K562 (cell line): ENCODE data around the gene DCAF11. TPM values are rescaled to one million over a fixed set of nuclear protein-coding genes. Genes with fewer than 3 reads are reported as not detected.
A peak's percentile ranks its signal among the peaks of the same experiment; 100 is the strongest.

ENCODE experiments used
- ATAC-seq: fragments of 200-7000 bp; cut with Tn5 transposase; 3 replicates; pipeline ENCODE4 v1.9.1; 2020; ENCODE audit warnings: moderate library complexity
- BruUV-seq: library from RNA; stranded (reverse); fragments of 400-500 nt; replicated peaks from 2 replicates; lab custom pipeline; 2021; lab: Mats Ljungman, UMichigan
- CTCF ChIA-PET: fragments of 300-600 bp; formaldehyde crosslinking; extraction: SDS; loops from one replicate; lab custom pipeline; 2021; ENCODE audit warnings: low intra/inter-chr PET ratio; lab: Yijun Ruan, JAX
- POLR2A ChIA-PET: fragments of 300-600, 350-650 bp; sonication (Branson Sonifier 250); formaldehyde crosslinking; extraction: SDS; loops from one replicate; lab custom pipeline; 2021; ENCODE audit warnings: antibody characterized with exemption, inconsistent platforms; lab: Yijun Ruan, JAX
- DNase-seq, 4 experiments: peaks; one replicate each; pipeline versions ENCODE4 v3.0.0 to v3.0.0-alpha.2; 2011 to 2018; ENCODE audit warnings: low spot score in 3 of 4, mixed read lengths in 3 of 4; ENCODE audit errors: extremely low read depth in 1 of 4
- FAIRE-seq: peaks from 2 replicates; lab custom pipeline; 2011; peaks lifted over from hg19 to GRCh38; lab: Jason Lieb, UNC
- H2AFZ ChIP-seq: 2 replicates; pipeline ENCODE4 v1.6.0; 2011; ENCODE audit warnings: low read depth, low read length, control low read depth, inconsistent platforms
- H3K27ac ChIP-seq: fragments of 200-600 bp; 3 replicates; pipeline ENCODE4 v1.8.0; 2011; ENCODE audit warnings: low read depth, mild to moderate bottlenecking, control low read depth, inconsistent platforms, low read length, moderate library complexity, mixed read lengths; ENCODE audit errors: extremely low read depth
- H3K27me3 ChIP-seq, 2 experiments: fragments of 300-600 bp in 1 of 2; 2 replicates in 1 of 2; 3 replicates in 1 of 2; pipeline versions ENCODE4 v1.6.0 to v1.8.0; 2011; ENCODE audit warnings: inconsistent platforms in 2 of 2, low read length in 2 of 2, mild to moderate bottlenecking in 1 of 2, mixed read lengths in 1 of 2, moderate library complexity in 1 of 2; ENCODE audit not compliant: control insufficient read depth in 2 of 2, insufficient read depth in 2 of 2
- H3K36me3 ChIP-seq: fragments of 300-600 bp; 3 replicates; pipeline ENCODE4 v1.8.0; 2011; ENCODE audit warnings: mild to moderate bottlenecking, low read length, inconsistent platforms; ENCODE audit not compliant: control insufficient read depth, insufficient read depth
- H3K4me1 ChIP-seq, 2 experiments: fragments of 200-600 bp in 1 of 2; replicated peaks in 1 of 2; 2 replicates in 1 of 2; 3 replicates in 1 of 2; pipeline versions ENCODE4 v1.5.1 to v1.8.0; 2011; ENCODE audit warnings: inconsistent platforms in 2 of 2, low read length in 2 of 2, mild to moderate bottlenecking in 1 of 2, mixed read lengths in 1 of 2, moderate library complexity in 1 of 2; ENCODE audit not compliant: control insufficient read depth in 2 of 2, insufficient read depth in 2 of 2
- H3K4me2 ChIP-seq: 2 replicates; pipeline ENCODE4 v1.6.1; 2011; ENCODE audit warnings: low read length, control low read depth, inconsistent platforms, mixed read lengths; ENCODE audit not compliant: insufficient read depth
- H3K4me3 ChIP-seq: fragments of 200-600 bp; sonication (generic), shearing (Covaris generic); 2 replicates; pipeline ENCODE4 v1.5.1; 2016; ENCODE audit warnings: control low read depth, inconsistent platforms
- H3K79me2 ChIP-seq: fragments of 200-600 bp; 3 replicates; pipeline ENCODE4 v1.8.0; 2011; ENCODE audit warnings: low read length, inconsistent platforms; ENCODE audit not compliant: control insufficient read depth, insufficient read depth
- H3K9ac ChIP-seq, 2 experiments: 2 replicates each; pipeline versions ENCODE4 v1.6.0 to v1.6.1; 2011; ENCODE audit warnings: low read depth in 2 of 2, low read length in 2 of 2, control low read depth in 1 of 2, inconsistent platforms in 1 of 2, mild to moderate bottlenecking in 1 of 2, mixed read lengths in 1 of 2; ENCODE audit not compliant: insufficient read depth in 1 of 2
- H3K9me1 ChIP-seq: one replicate; pipeline ENCODE4 v1.6.0; 2011; ENCODE audit warnings: inconsistent platforms, mild to moderate bottlenecking, low read length, moderate library complexity; ENCODE audit not compliant: control insufficient read depth, insufficient read depth
- H3K9me3 ChIP-seq: replicated peaks from 2 replicates; pipeline ENCODE4 v1.5.1; 2011; ENCODE audit warnings: low read depth, low read length, inconsistent platforms; ENCODE audit not compliant: control insufficient read depth, insufficient read depth
- H4K20me1 ChIP-seq: replicated peaks from 2 replicates; pipeline ENCODE4 v1.6.1; 2011; ENCODE audit warnings: low read length, inconsistent platforms, mixed read lengths; ENCODE audit not compliant: control insufficient read depth, insufficient read depth
- ATF2 ChIP-seq: sonication (generic); formaldehyde crosslinking; IDR thresholded peaks from 2 replicates; pipeline ENCODE4 v1.8.1; 2022; ENCODE audit warnings: missing genetic modification reagents
- MAX ChIP-seq: sonication (generic); formaldehyde crosslinking; IDR thresholded peaks from 2 replicates; pipeline ENCODE4 v1.9.0; 2022; ENCODE audit warnings: mild to moderate bottlenecking, missing genetic modification reagents
- MCM3 ChIP-seq: fragments of 450-650 bp; IDR thresholded peaks from 2 replicates; pipeline ENCODE4 v1.6.1; 2016
- MLX ChIP-seq, 2 experiments: fragments of 450-650 bp in 1 of 2; sonication (generic) in 1 of 2; formaldehyde crosslinking; conservative IDR thresholded peaks; 2 replicates each; pipeline versions ENCODE4 v1.4.0 to v1.8.1; 2020 to 2022; ENCODE audit warnings: mild to moderate bottlenecking in 1 of 2, missing genetic modification reagents in 1 of 2
- NONO ChIP-seq, 2 experiments: fragments of 200-400 bp in 1 of 2; fragments of 450-650 bp in 1 of 2; formaldehyde crosslinking in 1 of 2; IDR thresholded peaks; 2 replicates each; pipeline ENCODE4 v1.6.1; 2017; ENCODE audit warnings: low read depth in 2 of 2, mild to moderate bottlenecking in 2 of 2, moderate library complexity in 2 of 2, low read length in 1 of 2
- SMAD1 ChIP-seq: fragments of 150-350 bp; IDR thresholded peaks from 2 replicates; pipeline ENCODE4 v1.6.1; 2014; ENCODE audit warnings: low read length, low read depth; ENCODE audit not compliant: partially characterized antibody
- SMARCC2 ChIP-seq: fragments of 450-650 bp; IDR thresholded peaks from 2 replicates; pipeline ENCODE4 v1.6.1; 2017; ENCODE audit warnings: antibody characterized with exemption, moderate library complexity, mild to moderate bottlenecking, low read depth
- TFAP4 ChIP-seq: sonication (generic); formaldehyde crosslinking; IDR thresholded peaks from 2 replicates; pipeline ENCODE4 v1.8.0; 2022; ENCODE audit warnings: missing genetic modification reagents, mild to moderate bottlenecking, moderate library complexity, borderline replicate concordance
- YBX1 ChIP-seq: fragments of 450-650 bp; IDR thresholded peaks from 2 replicates; pipeline ENCODE4 v1.7.1; 2016; ENCODE audit warnings: mild to moderate bottlenecking
- ZNF146 ChIP-seq: IDR thresholded peaks from one replicate; pipeline ENCODE4 v1.6.1; 2018; ENCODE audit warnings: missing compliant biosample characterization; ENCODE audit not compliant: unreplicated experiment
- ZNF282 ChIP-seq: sonication (generic); formaldehyde crosslinking; IDR thresholded peaks from 2 replicates; pipeline ENCODE4 v1.8.1; 2023; ENCODE audit warnings: missing genetic modification reagents
- ZNF444 ChIP-seq: fragments of 250-450 bp; sonication (Bioruptor Pico); IDR thresholded peaks from 2 replicates; pipeline ENCODE4 v1.4.0; 2020; ENCODE audit warnings: mild to moderate bottlenecking, moderate library complexity
- ZNF445 ChIP-seq: fragments of 250-450 bp; sonication (Bioruptor Pico); IDR thresholded peaks from 2 replicates; pipeline ENCODE4 v1.4.0; 2020; ENCODE audit warnings: low read depth, mild to moderate bottlenecking, moderate library complexity
- ZNF668 ChIP-seq: fragments of 250-450 bp; sonication (Bioruptor Pico); IDR thresholded peaks from 2 replicates; pipeline ENCODE4 v1.8.0; 2022; ENCODE audit warnings: mild to moderate bottlenecking, inconsistent platforms
- ZSCAN29 ChIP-seq: fragments of 450-650 bp; IDR thresholded peaks from 2 replicates; pipeline ENCODE4 v1.6.1; 2017
- WGBS: fragments of 100-300 bp; shearing (Covaris generic); methylation state at CpG from one replicate; pipeline ENCODE4 v1.1.6; 2016; ENCODE audit warnings: low coverage, mixed read lengths; ENCODE audit not compliant: insufficient coverage; ENCODE audit errors: missing lambda C conversion rate; 5-methylcytosine and 5-hydroxymethylcytosine counted together
- in situ Hi-C: fragments of 300-500 bp; cut with MboI; formaldehyde crosslinking; loops from 4 replicates; pipeline ENCODE4 v1.15.0; 2018; ENCODE audit warnings: inconsistent platforms, mixed read lengths
- intact Hi-C: fragments of 100-400 bp; cut with micrococcal nuclease; formaldehyde crosslinking; loops from 2 replicates; pipeline ENCODE4 v1.14.2; 2022
- polyA plus RNA-seq, 8 experiments: library from polyadenylated mRNA; depleted of rRNA in 4 of 8; stranded (reverse) in 5 of 8; unstranded in 3 of 8; fragments of >200 nt; fragmentation: Nextera tagmentation in 2 of 8; fragmentation: Illumina TruSeq in 1 of 8; extraction: Ambion mirVana in 2 of 8; extraction: Trizol in 1 of 8; gene quantifications; 2 replicates each; pipeline versions ENCODE4 v1.2.1 to v1.2.3, GENCODE V29; 2011 to 2014; ENCODE audit warnings: inconsistent platforms in 1 of 8, missing spikeins in 1 of 8
- total RNA-seq, 7 experiments: library from RNA; depleted of rRNA in 6 of 7; stranded (reverse); fragments of >200 nt in 6 of 7; fragmentation: Illumina TruSeq in 2 of 7; extraction: Trizol in 2 of 7; gene quantifications; 2 replicates each; pipeline versions ENCODE4 v1.2.1 to v1.2.3, GENCODE V29; 2011 to 2021; ENCODE audit warnings: low replicate concordance in 1 of 7

Gene DCAF11
- total and polyA plus RNA-seq, 9 of the 15 experiments (the other 6 are each of a cell fraction or from before 2014, with no cell fraction given), result 8.5 to 46.2 (median 36.4) TPM

GRCh38 chr14:24160499-24160849 is 45.9 kb downstream of the DCAF11 start:
- Histone ChIP-seq H3K27me3 (no peaks in the 10 kb centered on the region), H2AFZ (no peak overlapping the region), H3K4me2 (peak overlapping the region; percentile 37; the same call in 1 of the 2 replicates), H3K4me3 (no peak overlapping the region), H3K9me3 (no peaks in the 10 kb centered on the region), H4K20me1 (no peaks in the 10 kb centered on the region), H3K36me3 (peaks cover 70% of the 10 kb centered on the region; the same call in 2 of the 3 replicates), H3K9me1 (no peaks in the 10 kb centered on the region), H3K9ac (no peak overlapping the region), H3K27ac (peak overlapping the region; percentile 35; the same call in 1 of the 3 replicates), H3K79me2 (peaks cover 10% of the 10 kb centered on the region; the same call in 2 of the 3 replicates), H3K4me1 (peaks cover 10 to 23% of the 10 kb centered on the region in 2 experiments; a peak in 4 of 5 replicates)
- DNase-seq (no peak), ATAC-seq (no peak; the same call in 2 of the 3 replicates), FAIRE-seq (no peak)
- ChIA-PET CTCF (interaction anchor here (0.8 kb wide), 1 partner anchor 147 kb away, joined by 4 read pairs; no protein-coding TSS in a partner anchor), POLR2A (interaction anchor here (0.9 to 1.9 kb wide), 8 partner anchors 11 to 80 kb away, joined by 3 to 9 read pairs (median 4); partner anchors contain the start of genes IPO4, PCK2, PSME2 and RNF31)
- TF ChIP-seq MLX (CRISPR knock-in tag; conservative IDR thresholded peaks at IDR 0.05) (no peak), ZNF668 (CRISPR knock-in tag) (no peak), ZNF146 (CRISPR knock-in tag) (no peak), MCM3 (no peak), ZNF444 (CRISPR knock-in tag) (no peak), NONO (IDR thresholded peaks at IDR 0.05; ENCODE audit: low read depth in 2 of 2, low read length in 1 of 2) (no peak), ATF2 (CRISPR knock-in tag) (no peak), MAX (no peak), ZNF445 (CRISPR knock-in tag) (no peak), ZNF282 (no peak), YBX1 (no peak), SMARCC2 (no peak), SMAD1 (no peak), ZSCAN29 (no peak), TFAP4 (CRISPR knock-in tag) (no peak)
- in situ Hi-C loops, result no loop called here
- intact Hi-C loops, result no loop called here
- 100% methylated on average over 3 of the region's 4 CpGs for WGBS
- BruUV-seq, result no TSS peak
